ENCODE measurements around the gene CLIP4. TPM values are rescaled to one million over a fixed set of nuclear protein-coding genes. Genes with fewer than 3 reads are reported as not detected.

CLIP4 gene
- total and polyA plus RNA-seq, 2 of the 13 experiments (the other 11 are each of a cell fraction or from before 2014, with no cell fraction given): 0.46 to 0.49 TPM

GRCh38 chr2:29202819-29203495, 87.7 kb downstream of the CLIP4 start (continued):
- TF ChIP-seq, protein P1, sequence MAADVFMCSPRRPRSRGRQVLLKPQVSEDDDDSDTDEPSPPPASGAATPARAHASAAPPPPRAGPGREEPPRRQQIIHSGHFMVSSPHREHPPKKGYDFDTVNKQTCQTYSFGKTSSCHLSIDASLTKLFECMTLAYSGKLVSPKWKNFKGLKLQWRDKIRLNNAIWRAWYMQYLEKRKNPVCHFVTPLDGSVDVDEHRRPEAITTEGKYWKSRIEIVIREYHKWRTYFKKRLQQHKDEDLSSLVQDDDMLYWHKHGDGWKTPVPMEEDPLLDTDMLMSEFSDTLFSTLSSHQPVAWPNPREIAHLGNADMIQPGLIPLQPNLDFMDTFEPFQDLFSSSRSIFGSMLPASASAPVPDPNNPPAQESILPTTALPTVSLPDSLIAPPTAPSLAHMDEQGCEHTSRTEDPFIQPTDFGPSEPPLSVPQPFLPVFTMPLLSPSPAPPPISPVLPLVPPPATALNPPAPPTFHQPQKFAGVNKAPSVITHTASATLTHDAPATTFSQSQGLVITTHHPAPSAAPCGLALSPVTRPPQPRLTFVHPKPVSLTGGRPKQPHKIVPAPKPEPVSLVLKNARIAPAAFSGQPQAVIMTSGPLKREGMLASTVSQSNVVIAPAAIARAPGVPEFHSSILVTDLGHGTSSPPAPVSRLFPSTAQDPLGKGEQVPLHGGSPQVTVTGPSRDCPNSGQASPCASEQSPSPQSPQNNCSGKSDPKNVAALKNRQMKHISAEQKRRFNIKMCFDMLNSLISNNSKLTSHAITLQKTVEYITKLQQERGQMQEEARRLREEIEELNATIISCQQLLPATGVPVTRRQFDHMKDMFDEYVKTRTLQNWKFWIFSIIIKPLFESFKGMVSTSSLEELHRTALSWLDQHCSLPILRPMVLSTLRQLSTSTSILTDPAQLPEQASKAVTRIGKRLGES (CRISPR knock-in tag; IDR thresholded peaks at IDR 0.05; ENCODE audit: borderline replicate concordance): no peak

- Histone ChIP-seq H3K4me3 (replicated peaks in 1 of 3; ENCODE audit: insufficient read depth in 1 of 3, low read depth in 2 of 3, low read length in 3 of 3) (no peak overlapping the region), H3K79me2 (ENCODE audit: insufficient read depth, low read length) (no peaks in the 10 kb centered on the region), H3K9ac (ENCODE audit: insufficient read depth, low read depth, low read length) (no peak overlapping the region), H4K20me1 (ENCODE audit: insufficient read depth, low read length) (no peaks in the 10 kb centered on the region), H3K4me1 (ENCODE audit: insufficient read depth, low read length) (no peaks in the 10 kb centered on the region), H3K9me3 (ENCODE audit: low read length) (no peaks in the 10 kb centered on the region), H3K27ac (ENCODE audit: extremely low read length, insufficient read depth, low read length) (no peak overlapping the region), H3K36me3 (replicated peaks in 1 of 2; ENCODE audit: control insufficient read depth in 1 of 2, insufficient read depth in 2 of 2, low read length in 2 of 2) (no peaks in the 10 kb centered on the region), H2AFZ (ENCODE audit: low read length) (no peak overlapping the region), H3K4me2 (ENCODE audit: low read depth, low read length) (no peak overlapping the region), H3K27me3 (ENCODE audit: control insufficient read depth in 1 of 2, insufficient read depth in 2 of 2, low read length in 2 of 2) (peaks cover 0 to 39% of the 10 kb centered on the region in 2 experiments; a peak in 3 of 5 replicates)
- intact Hi-C loops (cut with micrococcal nuclease; ENCODE audit: unreplicated experiment) (no loop called here), in situ Hi-C loops (cut with HindIII; ENCODE audit: extremely low pct_ligation_motif_present, low pct_unique_long_range_greater_than_20kb) (loop anchor here (10.0 kb wide), 1 partner anchor 382 kb away; no protein-coding TSS in a partner anchor)
- 0% methylated on average over 5 of the region's 5 CpGs for WGBS (ENCODE audit: low lambda C conversion rate)
- no TSS peak for BruUV-seq (replicated peaks)
- FAIRE-seq: no peak
- DNase-seq (ENCODE audit: low spot score): peak; percentile 12
- ATAC-seq: peak; percentile 83
- TF ChIP-seq SAFB2 (CRISPR knock-in tag; IDR thresholded peaks at IDR 0.05; ENCODE audit: borderline replicate concordance, low read depth): no peak
- TF ChIP-seq, protein P2, sequence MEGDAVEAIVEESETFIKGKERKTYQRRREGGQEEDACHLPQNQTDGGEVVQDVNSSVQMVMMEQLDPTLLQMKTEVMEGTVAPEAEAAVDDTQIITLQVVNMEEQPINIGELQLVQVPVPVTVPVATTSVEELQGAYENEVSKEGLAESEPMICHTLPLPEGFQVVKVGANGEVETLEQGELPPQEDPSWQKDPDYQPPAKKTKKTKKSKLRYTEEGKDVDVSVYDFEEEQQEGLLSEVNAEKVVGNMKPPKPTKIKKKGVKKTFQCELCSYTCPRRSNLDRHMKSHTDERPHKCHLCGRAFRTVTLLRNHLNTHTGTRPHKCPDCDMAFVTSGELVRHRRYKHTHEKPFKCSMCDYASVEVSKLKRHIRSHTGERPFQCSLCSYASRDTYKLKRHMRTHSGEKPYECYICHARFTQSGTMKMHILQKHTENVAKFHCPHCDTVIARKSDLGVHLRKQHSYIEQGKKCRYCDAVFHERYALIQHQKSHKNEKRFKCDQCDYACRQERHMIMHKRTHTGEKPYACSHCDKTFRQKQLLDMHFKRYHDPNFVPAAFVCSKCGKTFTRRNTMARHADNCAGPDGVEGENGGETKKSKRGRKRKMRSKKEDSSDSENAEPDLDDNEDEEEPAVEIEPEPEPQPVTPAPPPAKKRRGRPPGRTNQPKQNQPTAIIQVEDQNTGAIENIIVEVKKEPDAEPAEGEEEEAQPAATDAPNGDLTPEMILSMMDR (CRISPR knock-in tag; IDR thresholded peaks at IDR 0.05): 0 out of 2 replicates have a peak, but pooled peaks have one; percentile 16
- 0 out of 2 replicates have a peak, but pooled peaks have one; percentile 9 for TF ChIP-seq SMC3 (IDR thresholded peaks at IDR 0.05; ENCODE audit: low read length)
- TF ChIP-seq SKIL (CRISPR knock-in tag; IDR thresholded peaks at IDR 0.05; ENCODE audit: borderline replicate concordance): no peak
- TF ChIP-seq ZNF180 (CRISPR knock-in tag; IDR thresholded peaks at IDR 0.05; ENCODE audit: borderline replicate concordance, low read depth): no peak
- CTCF ChIA-PET (ENCODE audit: low intra/inter-chr PET ratio, low total read pairs): no interaction called here
- POLR2A ChIA-PET: no interaction called here
These were observed 91.7 kb downstream of the CLIP4 start for GRCh38 chr2:29206941-29207340.
